GM12872 (cell line): ENCODE data around the gene NUBPL.

Experiments
- TF ChIP-seq, protein P1 (sequence below): IDR thresholded peaks from 3 replicates; pipeline ENCODE4 v1.5.1; 2011; ENCODE audit warnings: low read depth, mild to moderate bottlenecking, low read length, moderate library complexity; ENCODE audit not compliant: insufficient read depth

The NUBPL gene

DNA sequence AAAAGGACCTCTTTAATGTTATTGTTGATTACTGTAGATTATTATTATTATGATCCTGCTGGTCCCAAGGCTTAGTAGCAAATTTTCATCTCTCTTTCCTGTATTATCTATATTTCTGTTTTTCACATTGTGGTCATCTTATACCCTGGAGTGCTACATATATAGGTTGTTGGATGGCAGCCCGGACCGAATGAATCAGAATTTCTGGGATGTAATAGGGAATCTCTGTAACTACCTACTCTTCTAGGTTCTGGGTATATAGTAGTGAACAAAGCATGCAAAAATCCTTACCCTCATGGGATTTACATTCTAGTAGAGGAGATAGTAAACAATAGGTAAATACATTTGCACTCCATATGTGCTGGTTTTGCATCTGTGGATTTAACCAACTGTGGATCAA, 31.4 kb downstream of the NUBPL start:
- TF ChIP-seq, protein P1, sequence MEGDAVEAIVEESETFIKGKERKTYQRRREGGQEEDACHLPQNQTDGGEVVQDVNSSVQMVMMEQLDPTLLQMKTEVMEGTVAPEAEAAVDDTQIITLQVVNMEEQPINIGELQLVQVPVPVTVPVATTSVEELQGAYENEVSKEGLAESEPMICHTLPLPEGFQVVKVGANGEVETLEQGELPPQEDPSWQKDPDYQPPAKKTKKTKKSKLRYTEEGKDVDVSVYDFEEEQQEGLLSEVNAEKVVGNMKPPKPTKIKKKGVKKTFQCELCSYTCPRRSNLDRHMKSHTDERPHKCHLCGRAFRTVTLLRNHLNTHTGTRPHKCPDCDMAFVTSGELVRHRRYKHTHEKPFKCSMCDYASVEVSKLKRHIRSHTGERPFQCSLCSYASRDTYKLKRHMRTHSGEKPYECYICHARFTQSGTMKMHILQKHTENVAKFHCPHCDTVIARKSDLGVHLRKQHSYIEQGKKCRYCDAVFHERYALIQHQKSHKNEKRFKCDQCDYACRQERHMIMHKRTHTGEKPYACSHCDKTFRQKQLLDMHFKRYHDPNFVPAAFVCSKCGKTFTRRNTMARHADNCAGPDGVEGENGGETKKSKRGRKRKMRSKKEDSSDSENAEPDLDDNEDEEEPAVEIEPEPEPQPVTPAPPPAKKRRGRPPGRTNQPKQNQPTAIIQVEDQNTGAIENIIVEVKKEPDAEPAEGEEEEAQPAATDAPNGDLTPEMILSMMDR = no peak

DNA sequence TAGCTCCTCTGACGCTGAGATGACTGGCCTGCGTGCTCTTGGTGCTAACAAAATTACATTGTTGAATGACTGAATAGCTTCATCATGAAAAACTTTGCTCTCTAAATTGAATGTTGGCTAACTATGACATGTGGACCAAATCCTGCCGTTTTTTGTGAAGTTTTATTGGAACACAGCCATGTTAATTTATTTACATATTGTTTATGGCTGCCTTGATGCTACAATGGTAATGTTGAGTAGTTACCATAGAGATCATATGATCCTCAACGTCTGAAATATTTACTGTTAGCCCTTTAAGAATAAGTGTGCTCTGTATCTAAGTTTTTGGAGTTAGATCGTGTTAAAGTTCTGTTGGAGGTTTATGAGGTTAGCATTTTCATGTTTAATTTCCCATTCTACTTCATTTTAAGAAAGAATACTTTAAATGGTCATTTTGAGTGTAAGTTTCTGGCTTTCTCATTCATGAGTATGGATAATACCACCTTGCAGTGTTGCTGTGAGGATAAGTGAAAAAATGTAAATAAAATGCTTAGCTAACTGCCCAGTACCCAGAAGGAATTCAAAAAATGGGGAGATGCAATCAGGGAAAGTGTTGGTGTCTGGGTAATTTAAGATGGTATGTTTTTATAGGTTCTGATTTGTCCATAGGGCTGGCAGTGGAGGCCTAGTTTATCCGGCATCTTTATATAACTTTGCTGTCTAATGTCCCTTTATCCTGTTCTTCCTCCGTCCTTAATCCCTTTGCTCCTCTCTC, 35.3 kb downstream of the NUBPL start:
- TF ChIP-seq, protein P1 = no peak

DNA sequence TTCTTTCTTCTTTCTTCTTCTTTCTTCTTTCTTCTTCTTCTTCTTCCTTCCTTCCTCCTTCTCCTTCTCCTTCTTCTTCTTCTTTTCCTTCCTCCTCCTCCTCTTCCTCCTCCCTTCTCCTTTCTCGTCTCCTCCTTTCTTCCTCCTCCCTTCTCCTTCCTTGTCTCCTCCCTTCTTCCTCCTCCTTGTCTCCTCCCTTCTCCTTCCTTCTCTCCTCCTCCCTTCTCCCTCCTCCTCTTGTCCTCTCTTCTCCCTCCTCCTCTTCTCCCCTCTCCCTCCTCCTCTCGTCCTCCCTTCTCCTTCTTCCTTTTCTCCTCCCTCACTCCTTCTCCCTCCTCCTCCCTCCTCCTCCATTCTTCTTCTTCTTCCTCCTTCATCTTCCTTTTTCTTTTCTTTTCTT, 44.5 kb downstream of the NUBPL start:
- TF ChIP-seq, protein P1 = no peak

DNA sequence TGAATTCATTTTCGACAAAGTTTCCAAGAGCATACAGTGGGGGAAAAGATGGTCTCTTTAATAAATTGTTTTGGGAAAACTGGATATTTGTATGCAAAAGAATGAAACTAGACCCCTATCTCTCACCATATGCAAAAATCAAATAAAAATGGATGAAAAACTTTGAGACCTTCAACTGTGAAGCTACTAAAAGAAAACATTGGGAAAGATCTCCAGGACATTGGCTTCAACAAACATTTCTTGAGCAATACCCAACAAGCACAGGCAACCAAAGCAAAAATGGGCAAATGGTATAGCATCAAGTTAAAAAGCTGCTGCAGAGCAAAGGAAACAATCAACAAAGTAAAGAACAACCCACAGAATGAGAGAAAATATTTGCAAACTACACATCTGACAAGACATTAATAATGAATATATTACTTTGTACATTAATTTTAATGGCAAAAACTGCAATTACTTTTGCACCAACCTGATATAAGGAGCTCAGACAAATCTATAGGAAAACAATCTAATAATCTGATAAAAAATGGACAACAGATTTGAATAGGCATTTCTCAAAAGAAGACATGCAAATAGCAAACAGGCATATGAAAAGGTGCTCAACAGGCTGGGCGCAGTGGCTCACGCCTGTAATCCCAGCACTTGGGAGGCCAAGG, 50.7 kb downstream of the NUBPL start:
- TF ChIP-seq, protein P1 = no peak

DNA sequence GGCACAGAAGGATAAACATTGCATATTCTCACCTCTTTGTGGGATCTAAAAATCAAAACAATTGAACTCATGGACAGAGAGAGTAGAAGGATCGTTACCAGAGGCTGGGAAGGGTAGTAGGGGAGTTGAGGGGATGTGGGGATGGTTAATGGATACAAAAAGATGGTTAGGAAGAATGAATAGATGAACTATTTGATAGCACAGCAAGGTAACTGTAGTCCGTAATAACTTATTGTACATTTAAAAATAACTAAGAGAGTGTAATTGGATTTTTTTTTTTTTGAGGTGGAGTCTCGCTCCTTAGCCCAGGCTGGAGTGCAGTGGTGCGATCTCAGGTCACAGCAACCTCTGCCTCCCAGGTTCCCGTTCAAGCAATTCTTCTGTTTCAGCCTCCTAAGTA, 52.0 kb downstream of the NUBPL start:
- TF ChIP-seq, protein P1 = no peak

DNA sequence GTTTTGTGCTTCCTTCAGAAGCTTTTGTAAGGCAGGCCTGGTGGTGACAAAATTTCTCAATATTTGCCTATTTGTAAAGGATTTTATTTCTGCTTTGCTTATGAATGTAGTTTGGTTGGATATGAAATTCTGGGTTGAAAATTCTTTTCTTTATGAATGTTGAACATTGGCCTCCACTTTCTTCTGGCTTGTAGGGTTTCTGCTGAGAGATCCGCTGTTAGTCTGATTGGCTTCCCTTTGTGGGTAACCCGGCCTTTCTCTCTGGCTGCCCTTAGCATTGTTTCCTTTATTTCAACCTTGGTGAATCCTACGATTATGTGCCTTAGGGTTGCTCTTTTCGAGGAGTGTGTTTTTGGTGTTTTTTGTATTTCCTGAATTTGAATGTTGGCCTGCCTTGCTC, 58.2 kb downstream of the NUBPL start:
- TF ChIP-seq, protein P1 = no peak

DNA sequence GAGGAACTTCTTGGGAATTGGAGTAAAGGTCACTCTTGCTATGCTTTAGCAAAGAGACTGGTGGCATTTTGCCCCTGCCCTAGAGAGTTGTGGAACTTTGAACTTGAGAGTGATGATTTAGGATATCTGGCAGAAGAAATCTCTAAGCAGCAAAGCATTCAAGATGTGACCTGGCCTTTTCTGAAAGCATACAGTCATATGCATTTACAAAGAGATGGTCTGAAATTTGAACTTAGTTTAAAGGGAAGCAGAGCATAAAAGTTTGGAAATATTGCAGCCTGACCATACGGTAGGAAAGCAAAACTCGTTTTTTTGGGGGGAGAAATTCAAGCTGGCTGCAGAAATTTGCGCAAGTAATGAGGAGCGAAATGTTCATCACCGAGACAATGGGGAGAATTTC, 60.9 kb downstream of the NUBPL start:
- TF ChIP-seq, protein P1 = no peak
